ENCODE measurements around the gene GDPD5.

Gene GDPD5

DNA sequence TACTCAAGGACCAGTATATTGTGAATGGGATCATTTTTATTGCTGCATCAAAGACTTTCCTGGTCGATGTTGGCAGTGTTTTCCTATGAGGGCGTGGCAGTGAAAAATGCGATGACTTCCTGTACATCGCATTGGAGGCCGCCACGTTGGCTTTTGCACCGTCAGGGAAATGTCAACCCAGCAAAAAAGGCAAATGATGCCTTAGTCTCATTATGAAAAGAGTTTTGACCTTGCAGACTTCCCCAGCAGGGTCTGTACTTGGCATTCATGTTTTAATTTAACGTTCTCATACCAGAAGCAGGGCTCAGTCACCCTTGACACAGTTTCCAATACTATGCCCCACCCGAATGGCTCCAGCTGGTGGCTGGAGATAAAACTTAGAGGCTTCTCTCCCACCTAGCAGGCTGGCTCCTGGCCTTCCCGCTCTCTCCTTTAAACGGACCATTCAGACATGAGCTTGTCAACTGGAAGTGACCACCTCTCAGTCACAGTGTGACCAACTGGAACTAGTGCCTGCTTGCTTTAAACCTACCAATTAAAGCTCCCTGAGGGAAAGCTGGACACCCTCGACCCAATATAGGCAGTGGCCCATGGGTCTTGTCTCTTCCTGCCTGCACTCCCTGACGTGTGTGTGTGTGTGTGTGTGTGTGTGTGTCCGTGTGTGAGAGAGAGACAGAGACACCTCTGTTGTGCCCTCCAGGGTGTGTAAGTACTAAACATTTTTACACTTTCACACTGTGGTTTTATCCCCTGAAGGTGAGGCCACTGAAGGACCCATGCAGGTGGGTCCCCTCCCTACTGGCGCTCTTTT lies 8.7 kb upstream of the GDPD5 start:
- DNase-seq: no peak

- DNase-seq: no peak
Observed at GRCh38 chr11:75533896-75534258, 8.1 kb upstream of the GDPD5 start.

DNA sequence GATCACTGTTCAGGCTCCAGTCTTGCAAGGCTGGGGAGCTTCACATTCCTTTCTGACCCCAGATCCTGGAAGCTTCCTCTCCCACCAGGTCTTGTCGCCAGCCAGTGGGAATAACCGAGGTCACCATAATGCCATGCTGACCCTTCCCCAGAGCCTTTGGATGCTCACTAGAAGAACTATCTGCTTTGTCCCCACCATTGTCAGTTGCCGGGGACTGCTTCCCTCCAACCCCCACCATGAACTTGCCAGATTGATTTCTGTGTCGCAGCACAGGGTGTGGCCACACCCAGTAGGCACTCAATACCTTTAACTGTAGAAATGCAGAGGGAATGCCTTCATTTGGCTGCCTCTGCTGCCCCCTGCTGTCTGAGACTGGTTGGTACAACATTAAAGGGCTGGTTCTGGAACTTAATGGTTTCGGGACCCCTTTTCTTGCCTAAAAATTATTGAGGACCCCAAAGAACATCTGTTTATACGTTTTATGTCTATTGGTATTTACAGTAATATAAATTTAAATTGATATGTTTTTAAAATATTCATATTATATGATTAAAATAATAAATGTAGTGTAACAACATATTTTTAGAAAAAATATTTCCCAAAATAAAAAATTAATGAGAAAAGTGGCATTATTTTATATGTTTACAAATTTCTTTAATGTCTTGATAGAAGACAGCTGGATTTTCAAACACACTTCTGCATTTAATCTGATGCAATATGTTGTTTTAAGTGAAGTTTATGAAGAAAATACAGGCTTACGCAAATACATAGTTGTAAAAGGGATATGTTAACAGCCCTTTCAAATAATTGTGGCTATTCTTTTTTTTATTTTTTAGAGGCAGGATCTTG lies 6.7 kb upstream of the GDPD5 start:
- peak; percentile 29 for DNase-seq

- DNase-seq: no peak
Observed at GRCh38 chr11:75531325-75531724, 5.6 kb upstream of the GDPD5 start.

DNA sequence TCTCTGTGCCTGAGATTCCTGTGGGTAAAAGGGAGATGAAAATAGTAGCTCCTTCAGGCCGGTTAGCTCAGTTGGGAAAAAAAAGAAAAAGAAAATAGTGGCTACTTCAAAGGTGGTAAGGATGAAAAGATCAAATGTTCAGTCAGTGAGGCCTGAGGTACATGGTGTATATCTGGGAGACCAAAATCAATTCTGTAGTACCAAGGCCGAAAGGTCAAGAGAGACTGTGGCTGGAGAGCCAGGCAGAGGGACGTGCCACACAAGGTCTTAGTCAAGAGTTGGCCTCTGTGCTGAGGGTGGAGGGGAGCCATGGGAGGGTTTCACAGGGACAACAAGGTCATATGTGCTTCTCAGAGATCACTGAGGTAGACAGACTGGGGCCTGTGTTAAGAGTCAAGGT lies 4.8 kb upstream of the GDPD5 start:
- DNase-seq: no peak

GRCh38 chr11:75527938-75528735 lies 2.4 kb upstream of the GDPD5 start:
- no peak for DNase-seq

DNA sequence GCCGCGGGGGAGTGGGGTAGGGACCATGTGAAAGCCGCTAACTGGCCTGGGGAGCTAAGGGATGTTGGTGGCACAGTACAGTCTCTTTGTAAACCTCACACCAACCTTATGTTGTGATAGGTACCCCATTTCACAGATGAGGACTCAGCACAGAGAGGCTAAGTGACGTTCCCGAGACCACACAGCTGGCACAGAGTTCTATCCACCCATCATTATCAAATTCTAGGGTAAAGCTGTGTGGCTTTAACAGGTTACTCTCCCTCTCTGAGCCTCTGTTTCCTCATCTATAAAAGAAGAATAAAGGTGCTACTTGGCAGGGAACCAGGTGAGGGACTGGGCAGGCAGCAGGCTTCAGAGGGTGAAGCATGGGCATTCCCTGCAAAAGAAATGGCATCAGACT lies 1.4 kb upstream of the GDPD5 start:
- DNase-seq: no peak

- DNase-seq: no peak
Observed at GRCh38 chr11:75526192-75526541, 426 bp upstream of the GDPD5 start.

- no peak for DNase-seq
Observed at GRCh38 chr11:75524665-75525432, 892 bp downstream of the GDPD5 start.

DNA sequence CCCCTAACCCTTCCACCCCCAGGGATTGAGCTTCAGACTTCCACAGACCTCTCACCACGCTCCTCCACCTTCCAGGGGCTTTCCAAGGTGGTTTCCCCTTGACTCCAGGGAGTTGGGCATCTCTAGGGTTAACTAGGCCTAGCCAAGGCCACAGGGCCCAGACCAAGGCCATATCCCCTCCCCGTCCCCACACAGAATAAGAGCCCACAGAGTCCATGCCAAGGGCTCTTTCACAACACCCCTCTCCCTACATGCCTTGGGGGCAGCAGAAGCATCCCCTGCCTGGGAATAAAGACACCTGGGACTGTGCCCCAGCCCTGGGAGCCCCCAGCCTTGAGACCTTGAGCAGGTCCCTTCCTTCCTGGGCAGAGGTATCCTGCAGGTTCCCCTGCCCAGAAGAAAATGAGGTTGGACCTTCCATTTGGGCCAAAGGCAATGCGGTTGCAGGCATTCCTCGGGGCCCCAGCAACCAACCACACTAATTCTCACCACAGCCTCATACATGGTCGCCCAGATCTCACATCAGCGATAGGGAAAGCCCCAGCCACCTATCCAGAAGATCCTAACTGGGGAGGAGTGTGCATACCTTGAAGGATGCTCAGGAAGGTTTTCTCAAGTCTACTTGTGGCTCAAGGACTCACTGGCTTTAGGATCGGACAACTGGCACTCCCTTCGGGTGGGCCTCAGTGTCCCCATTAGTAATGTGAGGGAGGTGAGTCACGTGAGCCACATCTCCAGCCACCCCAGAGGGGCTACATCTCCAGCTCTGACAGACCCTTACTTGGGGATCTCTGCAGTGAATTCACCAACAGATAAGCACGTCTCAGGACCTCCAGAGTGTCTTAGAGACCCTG lies 1.7 kb downstream of the GDPD5 start:
- no peak for DNase-seq

DNA sequence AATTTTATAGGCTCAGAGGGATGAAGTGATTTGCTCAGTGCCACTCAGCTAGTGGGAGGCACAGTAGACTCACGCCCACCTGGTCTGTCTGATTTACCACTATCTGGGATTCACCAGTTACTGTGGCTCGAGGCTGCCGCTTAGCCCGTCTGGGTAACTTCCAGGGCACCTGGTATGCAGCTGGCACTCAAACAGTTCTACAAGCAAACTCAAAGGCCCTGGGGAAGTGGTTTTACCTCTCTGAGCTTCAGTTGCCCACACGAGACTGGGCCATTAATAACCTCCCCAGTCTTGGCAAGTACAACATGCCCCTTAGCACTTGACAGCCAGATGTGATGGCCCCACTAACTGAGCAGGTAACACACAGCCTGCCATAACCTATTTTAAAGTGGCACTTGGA lies 2.6 kb downstream of the GDPD5 start:
- peak; percentile 42 for DNase-seq

- no peak for DNase-seq
Observed at GRCh38 chr11:75522286-75523044, 3.3 kb downstream of the GDPD5 start.

DNA sequence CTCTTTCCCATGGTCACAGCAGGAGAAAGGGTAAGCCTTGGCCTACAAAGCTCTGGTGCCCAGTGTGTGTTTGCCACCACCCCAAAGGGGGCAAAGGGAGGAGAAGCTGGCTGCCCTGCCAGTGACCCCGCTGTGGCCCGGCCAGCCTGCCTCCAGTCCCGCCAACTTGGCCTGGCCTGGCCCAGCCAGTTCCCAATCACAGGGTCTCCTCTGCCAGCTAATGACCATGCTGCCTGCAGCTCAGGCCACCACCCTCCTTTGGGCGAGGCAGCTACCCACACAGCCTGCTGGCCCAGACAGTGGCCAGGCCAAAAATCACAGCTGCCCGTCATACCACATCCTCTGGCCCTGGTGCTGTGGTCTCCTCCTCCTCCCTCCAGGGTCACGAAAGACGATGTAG lies 5.1 kb downstream of the GDPD5 start:
- DNase-seq: no peak

- DNase-seq: no peak
Observed at GRCh38 chr11:75518771-75519653, 6.7 kb downstream of the GDPD5 start.

GRCh38 chr11:75518204-75518549 lies 7.6 kb downstream of the GDPD5 start:
- DNase-seq: no peak

GRCh38 chr11:75516886-75517285 lies 8.9 kb downstream of the GDPD5 start:
- no peak for DNase-seq

- DNase-seq: no peak
Observed at GRCh38 chr11:75516140-75516539, 9.6 kb downstream of the GDPD5 start.

GRCh38 chr11:75514596-75514995 lies 11.1 kb downstream of the GDPD5 start:
- DNase-seq: no peak

DNA sequence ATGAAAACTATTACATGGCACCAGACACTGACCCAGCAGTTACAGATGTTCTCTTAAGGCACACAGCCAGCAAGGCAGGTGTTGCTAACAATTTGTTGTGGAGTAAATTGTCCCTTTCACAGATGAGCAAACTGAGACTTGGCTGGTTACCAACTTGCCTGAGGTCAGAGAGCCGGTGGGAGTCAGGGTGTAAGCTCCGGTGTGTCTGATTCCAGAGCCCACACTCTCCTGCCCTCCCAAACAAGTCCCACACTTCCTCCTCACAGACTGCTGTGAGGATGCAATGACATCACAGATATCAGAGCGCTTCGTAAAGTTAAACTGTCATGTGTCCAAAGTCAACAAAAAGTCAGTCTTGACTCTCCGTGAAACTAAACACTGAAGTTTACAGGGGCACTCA lies 12.5 kb downstream of the GDPD5 start:
- no peak for DNase-seq

DNA sequence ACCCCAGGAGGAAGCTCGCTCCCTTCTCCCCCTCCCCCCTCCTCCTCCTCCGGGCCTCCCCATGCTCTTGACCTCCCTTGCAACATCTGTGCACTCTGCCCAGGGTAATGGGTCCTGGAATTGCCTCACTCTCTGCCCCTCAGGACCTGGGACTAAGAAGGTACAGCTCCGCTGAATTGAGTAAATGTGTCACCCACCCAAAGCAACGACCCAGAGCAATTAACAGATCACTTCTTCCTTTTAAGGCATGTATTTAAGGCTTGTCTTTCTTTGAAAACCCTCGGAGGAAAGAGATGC lies 15.1 kb downstream of the GDPD5 start:
- DNase-seq: no peak

Data from NCI-H2029 treated with DMSO at 0.1 percent for 48 hours (cell line).